ENCODE measurements around the gene LHX6.

- no peak for TF ChIP-seq MAX (IDR thresholded peaks at IDR 0.05)
- TF ChIP-seq YY1 (IDR thresholded peaks at IDR 0.05; ENCODE audit: low read depth), result no peak
- no peak for TF ChIP-seq RAD21 (IDR thresholded peaks at IDR 0.05; ENCODE audit: low read depth)
- TF ChIP-seq EGR1 (IDR thresholded peaks at IDR 0.05), result no peak
These were observed 36.6 kb upstream of the LHX6 start for GRCh38 chr9:122265149-122265915.

Measured in Ishikawa (cell line).